H9 (cell line): ENCODE results near the gene ACSBG1. TPM values are rescaled to one million over a fixed set of nuclear protein-coding genes. Genes with fewer than 3 reads are reported as not detected.

Experiments used
- DNase-seq: peaks from one replicate; pipeline ENCODE4 v3.0.0-alpha.2; 2017
- H2AFZ ChIP-seq: one replicate; pipeline ENCODE4 v1.6.1; 2013; ENCODE audit warnings: mild to moderate bottlenecking, low read length, control low read depth, moderate library complexity
- H2AK5ac ChIP-seq: 2 replicates; pipeline ENCODE4 v1.6.1; 2013; ENCODE audit warnings: low read length, control low read depth, mixed read lengths; ENCODE audit not compliant: insufficient read length
- H2BK120ac ChIP-seq: one replicate; pipeline ENCODE4 v1.6.1; 2013; ENCODE audit warnings: low read depth, mild to moderate bottlenecking, low read length, control low read depth, inconsistent platforms; ENCODE audit not compliant: poor library complexity, severe bottlenecking
- H2BK12ac ChIP-seq: 2 replicates; pipeline ENCODE4 v1.6.1; 2013; ENCODE audit warnings: low read length, control low read depth, mixed read lengths, low read depth; ENCODE audit not compliant: insufficient read length
- H2BK15ac ChIP-seq: 2 replicates; pipeline ENCODE4 v1.6.1; 2013; ENCODE audit warnings: low read depth, low read length, control low read depth
- H2BK20ac ChIP-seq: one replicate; pipeline ENCODE4 v1.6.1; 2013; ENCODE audit warnings: low read depth, mild to moderate bottlenecking, low read length, control low read depth, inconsistent platforms; ENCODE audit not compliant: poor library complexity, severe bottlenecking
- H2BK5ac ChIP-seq: 2 replicates; pipeline ENCODE4 v1.6.1; 2013; ENCODE audit warnings: low read length, control low read depth, mixed read lengths; ENCODE audit not compliant: insufficient read length
- H3K14ac ChIP-seq: 2 replicates; pipeline ENCODE4 v1.6.1; 2013; ENCODE audit warnings: low read length, control low read depth; ENCODE audit not compliant: insufficient read depth
- H3K18ac ChIP-seq: 2 replicates; pipeline ENCODE4 v1.6.1; 2013; ENCODE audit warnings: low read depth, mild to moderate bottlenecking, mixed read lengths, low read length, control low read depth; ENCODE audit not compliant: insufficient read length
- H3K23ac ChIP-seq: 2 replicates; pipeline ENCODE4 v1.6.1; 2013; ENCODE audit warnings: low read length, control low read depth, mixed read lengths, low read depth; ENCODE audit not compliant: insufficient read length
- H3K23me2 ChIP-seq: 2 replicates; pipeline ENCODE4 v1.6.1; 2013; ENCODE audit warnings: low read depth, mild to moderate bottlenecking, mixed read lengths, low read length, control low read depth; ENCODE audit not compliant: insufficient read length, poor library complexity, severe bottlenecking
- H3K27ac ChIP-seq: 2 replicates; pipeline ENCODE4 v1.5.1; 2013; ENCODE audit warnings: low read length, control low read depth, mixed read lengths, low read depth; ENCODE audit not compliant: insufficient read length
- H3K27me3 ChIP-seq: 2 replicates; pipeline ENCODE4 v1.6.1; 2013; ENCODE audit warnings: low read length, control low read depth, inconsistent platforms; ENCODE audit not compliant: insufficient read depth
- H3K4ac ChIP-seq: 2 replicates; pipeline ENCODE4 v1.6.1; 2013; ENCODE audit warnings: low read depth, mild to moderate bottlenecking, control low read depth, inconsistent platforms, low read length, moderate library complexity
- H3K4me1 ChIP-seq: 2 replicates; pipeline ENCODE4 v1.6.1; 2013; ENCODE audit warnings: low read length, control low read depth, inconsistent platforms; ENCODE audit not compliant: insufficient read depth
- H3K4me2 ChIP-seq: 2 replicates; pipeline ENCODE4 v1.6.1; 2013; ENCODE audit warnings: low read length, control low read depth, mixed read lengths; ENCODE audit not compliant: insufficient read length, insufficient read depth
- H3K56ac ChIP-seq: 2 replicates; pipeline ENCODE4 v1.6.1; 2013; ENCODE audit warnings: low read depth, mild to moderate bottlenecking, mixed read lengths, low read length, control low read depth; ENCODE audit not compliant: insufficient read length
- H3K79me1 ChIP-seq: 2 replicates; pipeline ENCODE4 v1.6.1; 2013; ENCODE audit warnings: low read depth, mild to moderate bottlenecking, moderate library complexity, low read length, control low read depth, inconsistent platforms; ENCODE audit not compliant: insufficient read depth, poor library complexity, severe bottlenecking
- H3K79me2 ChIP-seq: 2 replicates; pipeline ENCODE4 v1.6.1; 2013; ENCODE audit warnings: low read length, control low read depth, inconsistent platforms; ENCODE audit not compliant: insufficient read depth
- H3K9ac ChIP-seq: 2 replicates; pipeline ENCODE4 v1.6.1; 2013; ENCODE audit warnings: low read length, control low read depth, mixed read lengths; ENCODE audit not compliant: insufficient read length; ENCODE audit errors: extremely low read depth
- H3K9me3 ChIP-seq: one replicate; pipeline ENCODE4 v1.6.1; 2013; ENCODE audit warnings: low read depth, low read length, inconsistent platforms; ENCODE audit not compliant: control insufficient read depth
- H3T11ph ChIP-seq: one replicate; pipeline ENCODE4 v1.6.1; 2013; ENCODE audit warnings: mild to moderate bottlenecking, low read length, control low read depth, inconsistent platforms
- H4K20me1 ChIP-seq: one replicate; pipeline ENCODE4 v1.6.1; 2013; ENCODE audit not compliant: control insufficient read depth, insufficient read length, insufficient read depth
- H4K5ac ChIP-seq: 2 replicates; pipeline ENCODE4 v1.6.1; 2013; ENCODE audit warnings: low read depth, mild to moderate bottlenecking, mixed read lengths, low read length, control low read depth; ENCODE audit not compliant: insufficient read length
- H4K8ac ChIP-seq: replicated peaks from 2 replicates; pipeline ENCODE4 v1.6.1; 2013; ENCODE audit warnings: low read length, control low read depth, mixed read lengths, low read depth; ENCODE audit not compliant: insufficient read length
- H4K91ac ChIP-seq: 2 replicates; pipeline ENCODE4 v1.6.1; 2013; ENCODE audit warnings: low read depth, mild to moderate bottlenecking, moderate library complexity, mixed read lengths, low read length, control low read depth; ENCODE audit not compliant: insufficient read length
- H3K27ac Mint-ChIP-seq, 3 experiments: 2 replicates in 2 of 3; 3 replicates in 1 of 3; pipeline ENCODE4 v1.8.0; 2020 to 2021; ENCODE audit warnings: mixed read lengths in 3 of 3, mild to moderate bottlenecking in 1 of 3, moderate library complexity in 1 of 3
- H3K27me3 Mint-ChIP-seq: 2 replicates; pipeline ENCODE4 v1.8.0; 2021; ENCODE audit warnings: low read depth, mild to moderate bottlenecking, moderate library complexity, mixed read lengths
- H3K36me3 Mint-ChIP-seq, 3 experiments: 2 replicates in 2 of 3; 3 replicates in 1 of 3; pipeline ENCODE4 v1.8.0; 2020 to 2021; ENCODE audit warnings: low read depth in 3 of 3, mixed read lengths in 3 of 3; ENCODE audit not compliant: insufficient read depth in 1 of 3
- H3K4me1 Mint-ChIP-seq, 2 experiments: 2 replicates each; pipeline ENCODE4 v1.8.0; 2020; ENCODE audit warnings: mixed read lengths in 2 of 2
- H3K4me3 Mint-ChIP-seq, 2 experiments: 2 replicates in 1 of 2; 3 replicates in 1 of 2; pipeline ENCODE4 v1.8.0; 2020 to 2021; ENCODE audit warnings: mild to moderate bottlenecking in 2 of 2, mixed read lengths in 2 of 2, moderate library complexity in 1 of 2
- H3K9me3 Mint-ChIP-seq, 2 experiments: 2 replicates in 1 of 2; 3 replicates in 1 of 2; pipeline ENCODE4 v1.8.0; 2020; ENCODE audit warnings: mild to moderate bottlenecking in 2 of 2, mixed read lengths in 2 of 2, moderate library complexity in 1 of 2
- CTCF ChIP-seq: fragments of 200-600 bp; sonication (generic); conservative IDR thresholded peaks from 3 replicates; pipeline ENCODE4 v1.8.0; 2021; ENCODE audit warnings: antibody characterized with exemption, mild to moderate bottlenecking
- WGBS: extraction: QIAGEN DNeasy Blood & Tissue Kit; methylation state at CpG from one replicate; pipeline ENCODE4 v1.1.7; 2013; ENCODE audit warnings: missing lambda C conversion rate, low lambda C conversion rate, mixed read lengths; ENCODE audit not compliant: insufficient read length; ENCODE audit errors: extremely low coverage; 5-methylcytosine and 5-hydroxymethylcytosine counted together
- total RNA-seq: library from RNA; stranded (reverse); gene quantifications from 2 replicates; pipeline ENCODE4 v1.2.1, GENCODE V29; 2021

Gene ACSBG1
- total RNA-seq, 1 experiment from 2014 or later = 2.2 TPM

DNA sequence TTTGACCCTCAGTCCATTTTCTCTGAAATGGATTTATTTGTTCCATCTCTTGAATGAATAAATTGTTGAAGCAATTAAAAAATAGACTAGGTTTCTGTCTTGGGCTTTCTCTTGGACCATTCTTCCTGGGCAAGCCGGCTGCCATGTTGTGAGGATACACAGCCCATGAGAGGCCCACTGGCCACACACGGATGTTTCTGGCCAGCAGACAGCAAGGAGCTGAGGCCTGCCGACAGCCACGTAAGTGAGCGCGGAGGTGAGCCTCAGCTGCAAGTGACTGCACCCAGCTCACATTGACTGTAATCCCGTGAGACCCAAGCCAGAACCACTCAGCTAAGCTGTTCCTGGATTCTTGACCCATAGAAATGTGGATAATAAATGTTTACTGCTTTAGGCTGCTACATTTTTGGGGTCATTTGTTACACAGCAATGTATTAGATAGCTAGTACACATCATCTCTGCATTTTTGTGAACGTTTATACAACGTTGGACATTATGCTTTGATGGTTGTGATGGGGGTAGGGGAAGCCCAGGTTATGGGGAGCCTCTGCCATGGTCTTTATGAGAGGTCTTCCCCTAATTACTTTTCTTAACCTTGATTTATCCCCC is 62.4 kb downstream of the ACSBG1 start:
- Histone ChIP-seq H3K79me1 (no peaks in the 10 kb centered on the region), H3K4me1 (no peaks in the 10 kb centered on the region)

More for the DNA sequence above, 62.4 kb downstream of the ACSBG1 start:
- H4K5ac ChIP-seq = no peak overlapping the region
- H2BK15ac ChIP-seq = no peak overlapping the region
- Mint-ChIP-seq H3K9me3 (no peaks in the 10 kb centered on the region), H3K36me3 (peaks cover 15 to 52% (median 17%) of the 10 kb centered on the region in 3 experiments), H3K4me1 (no peaks in the 10 kb centered on the region), H3K4me3 (no peak overlapping the region), H3K27ac (no peak overlapping the region), H3K27me3 (no peaks in the 10 kb centered on the region)
- H4K8ac ChIP-seq = no peak overlapping the region
- no peak overlapping the region for H3T11ph ChIP-seq
- no peak overlapping the region for H3K56ac ChIP-seq
- H4K91ac ChIP-seq = no peak overlapping the region
- no peak overlapping the region for H3K4ac ChIP-seq
- no peaks in the 10 kb centered on the region for H3K27me3 ChIP-seq
- no peak overlapping the region for H3K9ac ChIP-seq
- H4K20me1 ChIP-seq = no peaks in the 10 kb centered on the region
- H3K14ac ChIP-seq = no peak overlapping the region
- no peaks in the 10 kb centered on the region for H3K79me2 ChIP-seq
- H3K9me3 ChIP-seq = no peaks in the 10 kb centered on the region
- H2BK120ac ChIP-seq = no peak overlapping the region
- H2AFZ ChIP-seq = no peak overlapping the region
- no peak overlapping the region for H3K23ac ChIP-seq
- no peak overlapping the region for H2BK5ac ChIP-seq
- WGBS = no CpG with 5 or more reads among the region's 9 CpGs
- no peak for DNase-seq
- no peak overlapping the region for H3K4me2 ChIP-seq
- no peak overlapping the region for H2BK20ac ChIP-seq
- no peak for TF ChIP-seq CTCF
- H3K18ac ChIP-seq = no peak overlapping the region
- H2BK12ac ChIP-seq = no peak overlapping the region
- H2AK5ac ChIP-seq = no peak overlapping the region
- no peak overlapping the region for H3K27ac ChIP-seq
- H3K23me2 ChIP-seq = no peaks in the 10 kb centered on the region
